ENCODE data around the gene KCNN2.

The KCNN2 gene

DNA sequence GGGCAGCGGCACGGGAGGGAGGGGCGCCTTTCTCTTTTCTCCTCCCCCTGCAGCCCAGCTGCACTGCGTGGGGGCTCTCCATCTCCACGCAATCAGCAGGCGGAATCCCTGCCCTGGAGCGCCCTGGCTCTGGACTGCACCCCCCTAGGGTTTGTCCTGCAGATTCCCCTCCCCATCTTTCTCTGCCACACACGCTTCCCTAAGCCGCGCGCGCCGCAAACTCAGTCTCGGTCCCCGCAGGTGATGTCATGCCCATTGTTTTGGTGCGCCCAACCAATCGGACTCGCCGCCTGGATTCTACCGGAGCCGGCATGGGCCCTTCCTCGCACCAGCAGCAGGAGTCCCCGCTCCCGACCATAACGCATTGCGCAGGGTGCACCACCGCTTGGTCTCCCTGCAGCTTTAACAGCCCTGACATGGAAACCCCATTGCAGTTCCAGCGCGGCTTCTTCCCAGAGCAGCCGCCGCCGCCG is at the start of gene KCNN2:
KCNN2 (plus strand) TSS at position 347 of the 473 bp plus-strand sequence; CDS start at position 417, 70 bp downstream.
- no peak for DNase-seq

DNA sequence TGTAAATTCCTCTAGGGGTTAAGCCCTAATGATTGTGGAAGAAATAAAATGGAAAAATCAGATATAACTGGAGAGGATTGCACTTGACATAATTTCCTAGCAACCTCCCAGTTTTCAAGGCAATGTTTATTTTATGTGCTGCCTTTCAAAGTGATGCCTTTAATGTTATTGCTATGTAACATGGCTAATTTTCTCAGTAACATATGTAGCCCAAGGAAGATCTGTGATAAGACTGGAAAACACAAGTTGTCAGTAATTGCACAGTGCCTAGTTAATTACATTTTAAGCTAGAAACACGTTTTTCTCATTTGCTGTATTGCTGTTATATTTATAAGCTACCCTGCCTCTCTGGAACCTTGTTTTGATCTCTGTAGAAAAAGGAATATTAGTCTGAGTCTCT is 49.2 kb upstream of the KCNN2 start:
- DNase-seq: no peak

GRCh38 chr5:114314061-114314460 is 47.8 kb upstream of the KCNN2 start:
- no peak for DNase-seq

- DNase-seq: no peak
These were observed 45.7 kb upstream of the KCNN2 start for GRCh38 chr5:114316167-114316566.

DNA sequence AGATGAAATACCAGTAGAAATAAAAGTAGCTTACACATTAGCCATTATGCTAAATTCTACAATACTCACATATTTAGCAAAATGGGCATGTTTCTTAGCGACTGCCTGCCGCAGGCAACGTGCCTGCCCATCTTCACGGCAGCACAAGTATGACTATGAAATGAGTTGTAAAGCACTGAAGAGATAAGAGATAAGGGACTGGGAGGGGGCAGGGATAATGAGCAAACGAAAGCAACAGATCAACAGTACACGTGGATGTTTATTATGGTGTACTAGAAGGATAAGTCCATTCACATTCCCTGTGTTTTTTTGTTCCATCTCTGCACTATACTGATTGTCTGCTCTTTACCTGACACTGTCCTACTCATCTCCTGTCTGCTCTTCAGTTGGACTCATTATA is 44.1 kb upstream of the KCNN2 start:
- no peak for DNase-seq

GRCh38 chr5:114319236-114319635 is 42.6 kb upstream of the KCNN2 start:
- DNase-seq: no peak

DNA sequence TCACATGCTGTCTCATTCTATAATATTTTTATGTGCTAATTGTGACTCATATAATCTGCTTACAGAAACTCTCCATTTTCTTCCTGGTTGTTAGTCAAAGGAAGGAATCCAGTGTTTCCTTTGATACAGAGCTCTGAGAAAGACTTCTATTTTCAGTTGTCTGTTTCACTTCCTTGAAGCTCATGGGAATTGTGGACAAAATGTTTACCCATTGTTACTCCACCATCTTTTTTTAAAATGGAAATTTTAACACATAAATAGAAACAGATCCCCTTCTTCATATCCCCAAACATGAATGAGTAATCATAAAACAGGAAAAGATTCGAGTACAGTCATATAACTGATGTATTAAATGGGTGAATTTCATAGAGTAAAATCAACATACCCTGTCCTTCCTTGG is 42.0 kb upstream of the KCNN2 start:
- no peak for DNase-seq

GRCh38 chr5:114324282-114324681 is 37.6 kb upstream of the KCNN2 start:
- no peak for DNase-seq

DNA sequence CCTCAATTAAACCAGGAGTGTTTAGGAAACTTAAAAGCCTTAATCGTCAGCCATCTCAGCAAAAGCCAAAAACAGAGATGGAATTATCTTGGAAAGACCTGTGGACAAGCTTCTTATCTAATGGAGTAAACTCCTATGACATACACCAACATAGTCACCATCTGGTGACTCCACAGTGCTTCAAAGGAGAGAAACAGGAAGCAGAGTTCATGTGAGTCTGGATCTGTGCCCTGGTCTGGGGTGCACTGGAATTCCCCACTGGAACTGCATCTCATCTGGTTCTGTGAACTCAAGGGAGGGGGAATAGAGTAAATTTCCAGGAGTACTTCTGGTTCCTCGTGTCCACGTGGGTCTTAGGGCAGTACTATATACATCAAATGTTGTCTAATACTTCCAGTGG is 36.3 kb upstream of the KCNN2 start:
- no peak for DNase-seq

DNA sequence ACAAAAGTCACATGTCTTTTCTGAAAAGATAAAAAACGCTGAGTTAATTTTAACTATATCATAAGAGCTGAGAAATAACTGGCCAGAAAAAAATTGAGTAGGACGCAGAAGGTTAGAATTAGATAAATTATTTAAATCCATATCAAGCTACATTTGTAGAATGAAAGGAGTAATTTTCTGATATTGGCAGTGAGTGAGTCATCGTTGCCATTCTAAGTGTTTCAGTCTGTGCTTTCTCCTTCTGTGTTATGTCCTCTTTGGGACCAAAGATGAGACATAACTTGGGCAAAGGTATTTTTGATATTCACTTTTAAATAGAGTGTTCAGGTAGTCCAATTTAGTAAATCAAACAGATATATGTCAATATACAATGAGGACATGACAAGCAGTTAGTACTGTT is 34.4 kb upstream of the KCNN2 start:
- no peak for DNase-seq

DNA sequence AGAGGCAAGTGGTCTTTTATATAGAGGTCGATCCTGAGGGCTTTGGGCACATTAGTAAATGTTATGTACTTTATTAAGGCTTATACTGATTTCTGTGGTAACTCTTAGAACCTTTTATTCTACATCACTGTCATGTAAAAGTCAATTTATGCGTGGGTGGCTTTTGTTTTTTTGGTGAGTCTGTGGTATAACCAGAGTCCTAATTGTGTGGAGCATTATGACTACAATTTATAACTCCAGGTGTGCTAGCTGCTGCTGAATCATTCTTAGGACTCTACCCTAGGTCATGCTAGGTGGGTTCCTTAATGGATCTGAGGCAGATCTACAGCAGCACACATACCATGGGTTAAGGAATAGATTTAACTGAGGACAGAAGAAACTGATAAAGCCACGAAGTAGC is 33.9 kb upstream of the KCNN2 start:
- no peak for DNase-seq

DNA sequence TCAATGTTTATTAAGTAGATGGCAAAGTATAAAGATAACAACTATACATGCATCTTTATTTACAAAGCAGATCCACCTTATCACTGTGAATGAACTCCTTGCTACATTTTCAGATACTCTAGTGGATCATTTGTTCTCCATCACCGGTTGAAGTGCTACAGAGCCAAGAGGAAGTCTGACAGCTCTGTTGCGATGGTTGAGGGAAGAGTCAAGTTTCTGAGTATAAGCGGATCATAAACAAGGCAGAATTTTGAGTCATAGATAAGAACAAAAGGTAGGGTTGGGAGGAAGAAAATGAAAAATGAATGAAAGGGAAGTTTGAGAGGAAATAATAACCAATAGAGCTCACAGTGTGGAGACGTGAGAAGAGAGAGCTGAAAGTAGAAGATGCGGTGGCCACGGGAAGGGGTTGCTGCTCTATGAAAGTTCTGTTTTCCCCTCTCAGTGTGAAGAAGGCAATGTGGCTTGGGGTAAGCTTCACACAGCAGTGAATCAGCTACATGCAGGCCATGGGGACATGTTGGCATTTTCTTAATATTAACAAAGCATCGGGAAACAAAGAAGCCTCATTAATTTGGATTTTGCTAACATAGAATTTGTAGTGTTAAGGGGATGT is 30.8 kb upstream of the KCNN2 start:
- DNase-seq: no peak

GRCh38 chr5:114332493-114332892 is 29.4 kb upstream of the KCNN2 start:
- DNase-seq: no peak

- DNase-seq: no peak
These were observed 28.9 kb upstream of the KCNN2 start for GRCh38 chr5:114332925-114333324.

GRCh38 chr5:114335391-114335790 is 26.5 kb upstream of the KCNN2 start:
- DNase-seq: no peak

DNA sequence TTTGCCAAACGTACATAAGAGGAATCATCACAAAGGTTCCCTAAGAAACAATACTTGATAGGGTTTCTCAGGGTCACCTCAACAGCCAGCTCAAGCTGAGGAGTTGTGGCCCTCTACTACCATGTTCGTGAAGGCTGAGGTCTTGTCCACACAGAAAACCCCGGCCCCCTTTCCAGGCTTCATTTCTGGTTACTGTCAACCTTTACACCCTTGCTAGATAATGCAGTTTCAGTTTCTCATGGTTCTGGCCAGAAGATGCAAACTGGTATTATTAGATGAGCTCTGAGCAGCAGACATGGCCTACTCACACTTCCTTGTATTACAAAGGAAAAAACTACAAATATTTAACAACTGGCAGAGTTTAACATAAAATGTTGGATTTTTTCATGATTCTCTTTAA is 22.8 kb upstream of the KCNN2 start:
- DNase-seq: no peak

GRCh38 chr5:114346181-114346580 is 15.7 kb upstream of the KCNN2 start:
- no peak for DNase-seq

DNA sequence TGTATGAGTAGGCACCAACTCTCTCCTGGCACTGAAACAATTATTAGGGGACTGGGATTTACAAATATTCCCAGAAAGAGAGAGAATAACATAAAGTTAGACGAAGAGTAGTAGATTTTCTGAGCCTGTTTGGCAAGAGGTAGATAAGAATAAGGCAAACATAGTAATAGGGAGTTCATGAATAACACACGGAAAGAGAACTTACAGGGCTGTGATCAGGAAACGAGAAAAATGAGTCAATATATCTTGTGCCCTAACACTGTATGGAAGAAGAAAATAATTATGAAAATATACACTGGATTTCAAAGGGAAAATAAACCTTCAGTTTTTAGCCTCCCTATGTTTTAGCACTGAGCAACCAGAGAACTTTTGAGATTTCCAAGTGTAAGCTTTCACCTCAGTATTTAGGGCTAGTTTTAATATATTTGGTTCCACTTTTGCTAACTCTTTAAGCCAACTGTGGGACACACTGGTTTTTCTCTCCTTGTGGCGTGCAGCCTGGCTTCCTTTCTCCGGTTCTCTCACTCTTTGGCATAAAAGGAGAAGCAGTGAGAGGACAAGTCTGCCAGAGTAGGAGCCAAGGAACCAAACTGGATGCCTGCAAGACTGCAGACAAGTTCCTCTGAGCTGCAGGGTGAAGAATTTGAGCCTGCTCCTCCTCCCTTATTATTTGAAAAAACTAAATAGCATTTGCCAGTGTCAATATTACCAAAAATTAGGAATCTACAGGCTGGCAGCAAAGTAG is 6.6 kb upstream of the KCNN2 start:
- no peak for DNase-seq

- no peak for DNase-seq
These were observed 3.5 kb upstream of the KCNN2 start for GRCh38 chr5:114358329-114358728.

DNA sequence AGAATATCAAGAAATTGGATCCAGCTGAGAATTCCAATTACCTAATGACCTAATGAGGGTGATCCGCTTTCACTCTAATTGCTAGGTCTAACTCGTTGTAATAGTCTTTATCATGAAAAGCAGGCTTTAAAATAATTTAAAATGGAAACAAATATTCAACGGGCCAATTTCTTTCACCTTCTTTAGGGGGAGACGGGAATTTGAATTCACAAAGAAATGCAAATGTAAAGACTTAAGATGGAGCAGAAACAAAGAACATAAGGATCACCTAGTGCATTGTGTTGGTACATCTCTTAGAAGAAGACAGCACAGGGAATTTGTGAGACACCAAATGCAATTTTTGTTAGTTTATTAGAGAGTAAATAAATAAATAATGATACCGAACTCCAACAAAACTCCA is 1.5 kb upstream of the KCNN2 start:
- DNase-seq: no peak

DNA sequence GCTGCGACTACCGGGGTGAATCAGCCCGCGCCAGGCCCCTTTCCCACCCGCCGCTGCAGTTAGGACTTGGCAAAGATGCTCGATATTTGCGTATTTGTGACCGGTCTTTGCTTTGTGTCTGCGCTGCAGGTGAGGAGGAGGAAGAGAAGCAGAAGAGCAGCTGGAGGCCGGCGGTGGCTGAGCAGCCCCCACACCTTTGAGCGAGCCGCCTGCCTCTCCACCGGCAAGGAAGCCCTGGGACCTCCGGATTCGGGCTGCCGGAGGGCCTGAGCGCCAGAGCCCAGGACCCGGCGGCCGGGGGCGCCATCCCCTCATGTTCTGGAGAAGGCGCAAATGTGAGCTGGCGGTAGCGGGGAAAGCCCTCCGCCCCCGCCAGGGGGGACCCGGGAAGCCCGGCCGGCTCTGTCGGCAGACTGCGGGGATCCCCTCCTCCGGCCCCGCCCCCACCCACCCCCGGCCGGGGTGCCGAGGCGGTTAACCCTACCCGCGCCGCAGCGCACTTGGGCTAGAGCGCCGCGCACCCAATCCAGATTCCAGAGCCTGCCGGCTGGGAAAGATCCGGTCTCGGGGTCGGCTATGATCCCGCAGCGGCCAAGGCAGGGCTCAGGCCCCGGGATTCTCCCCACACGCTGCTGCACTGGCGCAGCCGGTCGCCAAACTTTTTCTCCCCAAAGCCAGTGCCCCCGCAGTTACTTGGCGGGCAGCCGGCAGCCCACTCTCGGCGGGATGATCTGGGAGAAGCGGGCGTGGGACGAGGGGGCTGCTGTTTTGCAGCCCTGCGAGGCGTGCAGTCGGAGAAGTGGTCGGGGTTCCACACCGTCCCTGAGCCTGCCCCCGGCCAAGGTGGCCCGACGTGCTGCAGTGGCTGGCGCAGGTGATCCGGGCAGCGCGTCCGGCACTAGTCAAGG is 800 bp upstream of the KCNN2 start:
- no peak for DNase-seq

DNA sequence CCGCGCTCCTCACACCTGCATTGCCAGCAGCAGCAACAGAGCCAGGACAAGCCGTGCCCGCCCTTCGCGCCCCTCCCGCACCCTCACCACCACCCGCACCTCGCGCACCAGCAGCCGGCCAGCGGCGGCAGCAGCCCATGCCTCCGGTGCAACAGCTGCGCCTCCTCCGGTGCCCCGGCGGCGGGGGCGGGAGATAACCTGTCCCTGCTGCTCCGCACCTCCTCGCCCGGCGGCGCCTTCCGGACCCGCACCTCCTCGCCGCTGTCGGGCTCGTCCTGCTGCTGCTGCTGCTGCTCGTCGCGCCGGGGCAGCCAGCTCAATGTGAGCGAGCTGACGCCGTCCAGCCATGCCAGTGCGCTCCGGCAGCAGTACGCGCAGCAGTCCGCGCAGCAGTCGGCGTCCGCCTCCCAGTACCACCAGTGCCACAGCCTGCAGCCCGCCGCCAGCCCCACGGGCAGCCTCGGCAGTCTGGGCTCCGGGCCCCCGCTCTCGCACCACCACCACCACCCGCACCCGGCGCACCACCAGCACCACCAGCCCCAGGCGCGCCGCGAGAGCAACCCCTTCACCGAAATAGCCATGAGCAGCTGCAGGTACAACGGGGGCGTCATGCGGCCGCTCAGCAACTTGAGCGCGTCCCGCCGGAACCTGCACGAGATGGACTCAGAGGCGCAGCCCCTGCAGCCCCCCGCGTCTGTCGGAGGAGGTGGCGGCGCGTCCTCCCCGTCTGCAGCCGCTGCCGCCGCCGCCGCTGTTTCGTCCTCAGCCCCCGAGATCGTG is 517 bp downstream of the KCNN2 start:
- DNase-seq: no peak
